RKO (cell line): ENCODE measurements around the gene LRRC2.

Source experiments
- DNase-seq: peaks from one replicate; pipeline ENCODE4 v3.0.0-alpha.2; 2016; ENCODE audit warnings: low spot score

Gene LRRC2

GRCh38 chr3:46479021-46479420 lies 87.1 kb downstream of the LRRC2 start:
- DNase-seq: no peak

DNA sequence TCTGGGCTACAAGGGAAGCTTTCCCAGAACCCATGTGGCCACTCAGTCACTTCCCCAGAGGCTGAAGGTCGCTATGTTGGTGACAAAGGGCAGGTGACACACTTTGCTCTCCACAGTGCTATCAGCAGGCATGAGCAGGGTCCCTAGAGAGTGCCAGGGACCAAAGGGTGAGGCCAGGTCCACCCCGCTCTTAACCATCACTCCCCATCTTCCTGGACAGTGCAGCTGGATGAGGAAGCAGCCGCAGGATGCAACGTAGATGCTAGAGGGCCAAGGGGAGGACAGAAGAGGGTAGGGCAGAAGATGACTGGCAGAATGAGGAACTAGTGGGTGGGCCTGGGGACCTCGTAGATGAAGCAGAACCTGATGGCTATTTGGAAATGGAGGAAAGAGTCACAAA lies 87.8 kb downstream of the LRRC2 start:
- DNase-seq: no peak

DNA sequence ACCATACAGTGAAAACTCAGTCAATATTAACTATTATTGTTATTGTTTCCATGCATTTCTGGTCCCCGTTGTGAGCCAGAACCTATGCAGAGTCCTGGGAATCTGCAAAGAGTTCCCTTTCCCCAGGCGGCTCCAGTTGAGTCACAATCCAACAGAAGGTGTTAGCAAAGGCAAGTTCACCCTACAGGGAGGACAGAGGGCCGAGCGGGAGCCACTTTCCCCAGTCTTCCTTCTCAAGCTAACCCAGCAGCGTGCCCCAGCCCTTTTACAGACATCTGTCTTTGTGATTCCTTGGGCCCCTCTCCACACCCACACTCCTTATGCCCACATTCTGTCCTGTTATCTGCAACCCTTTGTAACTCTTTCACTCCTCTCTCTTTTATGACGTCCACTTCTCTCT lies 88.3 kb downstream of the LRRC2 start:
- DNase-seq: no peak

- no peak for DNase-seq
Measured at GRCh38 chr3:46477145-46477544, 89.0 kb downstream of the LRRC2 start.

DNA sequence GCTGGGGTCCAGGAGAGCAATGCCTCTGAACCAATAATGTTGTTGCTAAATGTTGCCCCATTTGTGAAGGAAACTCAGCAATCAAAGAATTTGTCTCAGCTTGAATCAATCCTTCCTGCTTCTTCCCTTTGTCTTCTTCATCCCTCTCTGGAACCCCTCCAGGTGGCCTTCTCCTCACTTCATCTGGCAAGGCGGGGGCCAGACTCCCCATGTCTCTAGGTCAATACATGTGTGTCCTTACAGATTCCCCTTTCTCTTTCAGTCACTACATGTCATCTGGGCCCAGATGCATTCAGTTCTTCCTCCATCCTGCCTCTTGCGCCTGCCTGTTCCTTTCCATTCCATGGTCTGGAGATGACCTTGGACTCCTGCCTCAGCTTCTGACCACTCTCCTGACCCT lies 93.4 kb downstream of the LRRC2 start:
- no peak for DNase-seq

- DNase-seq: no peak
Measured at GRCh38 chr3:46471371-46471914, 94.7 kb downstream of the LRRC2 start.

GRCh38 chr3:46470831-46471230 lies 95.3 kb downstream of the LRRC2 start:
- DNase-seq: no peak

DNA sequence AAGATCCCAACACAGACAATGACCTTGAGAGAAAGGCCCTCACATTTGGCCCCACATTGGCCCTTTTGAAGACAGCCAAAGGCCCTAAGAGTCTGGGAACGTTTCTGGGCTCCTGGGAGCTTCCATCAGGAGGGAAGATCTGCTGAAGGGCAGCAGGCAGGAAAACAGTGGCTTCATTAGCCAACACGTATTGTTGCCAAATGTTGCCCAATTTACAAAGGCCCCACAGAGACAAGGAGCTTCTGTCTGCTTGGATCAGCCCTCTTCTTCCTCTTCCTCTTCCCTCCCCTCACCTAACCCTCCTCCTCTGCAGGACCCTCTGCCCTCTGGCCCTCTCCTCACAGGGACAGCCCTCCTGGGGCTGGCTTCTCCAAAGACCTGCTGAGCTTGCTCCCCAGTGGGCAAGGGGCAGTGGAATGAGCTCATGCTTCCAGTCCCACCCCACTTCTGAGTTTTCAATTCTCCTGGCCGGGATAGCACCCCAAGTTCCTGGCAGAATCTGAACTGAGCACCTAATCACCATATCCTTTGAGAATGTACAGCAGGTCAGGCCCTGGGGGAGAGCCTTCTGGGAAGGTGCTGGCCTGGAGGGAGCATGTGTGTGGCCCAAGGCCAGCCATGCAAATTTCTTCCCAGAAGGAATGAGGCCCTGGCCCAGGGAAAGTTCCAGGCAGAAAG lies 96.3 kb downstream of the LRRC2 start:
- no peak for DNase-seq

DNA sequence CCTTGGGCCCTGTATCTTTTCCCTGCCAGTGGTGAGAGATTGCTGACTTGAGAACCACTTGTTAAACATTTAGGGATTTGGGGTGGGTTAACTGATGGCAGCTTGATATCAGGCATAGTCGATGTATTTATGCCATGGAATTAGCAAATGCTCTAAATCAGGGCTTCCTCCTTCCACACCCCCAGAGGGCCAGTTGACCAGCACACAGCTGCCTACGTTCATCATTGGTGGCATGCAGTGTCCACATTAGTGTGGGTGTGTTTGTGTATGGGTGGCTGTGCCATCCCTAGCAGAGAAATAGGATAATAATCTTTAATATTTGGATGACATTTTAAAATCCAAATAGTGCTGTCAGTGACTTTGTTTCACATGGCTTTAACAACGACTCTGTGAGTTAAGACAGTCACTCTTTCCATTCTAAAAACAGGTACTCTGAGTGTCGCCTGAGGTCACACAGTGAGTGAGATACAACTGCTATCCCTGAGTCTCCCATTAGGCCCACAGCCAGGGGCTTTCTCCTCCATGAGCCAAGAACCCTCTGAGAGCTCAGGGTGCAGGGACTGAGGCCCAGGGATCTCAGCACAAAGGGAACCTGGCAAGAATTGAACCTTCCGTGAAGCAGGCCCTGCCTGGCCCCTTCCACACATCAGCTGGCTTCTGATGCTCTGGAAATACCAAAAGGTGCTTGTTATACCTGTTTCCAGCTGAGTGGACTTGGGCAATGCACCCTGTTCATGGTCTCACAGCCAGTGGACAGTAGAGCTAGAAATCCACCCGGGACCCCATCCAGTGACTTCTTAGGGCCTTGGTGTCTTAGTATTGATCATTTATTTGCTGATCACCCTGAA lies 97.1 kb downstream of the LRRC2 start:
- no peak for DNase-seq

GRCh38 chr3:46467562-46467961 lies 98.5 kb downstream of the LRRC2 start:
- no peak for DNase-seq

- DNase-seq: no peak
Measured at GRCh38 chr3:46466871-46467403, 99.2 kb downstream of the LRRC2 start.

DNA sequence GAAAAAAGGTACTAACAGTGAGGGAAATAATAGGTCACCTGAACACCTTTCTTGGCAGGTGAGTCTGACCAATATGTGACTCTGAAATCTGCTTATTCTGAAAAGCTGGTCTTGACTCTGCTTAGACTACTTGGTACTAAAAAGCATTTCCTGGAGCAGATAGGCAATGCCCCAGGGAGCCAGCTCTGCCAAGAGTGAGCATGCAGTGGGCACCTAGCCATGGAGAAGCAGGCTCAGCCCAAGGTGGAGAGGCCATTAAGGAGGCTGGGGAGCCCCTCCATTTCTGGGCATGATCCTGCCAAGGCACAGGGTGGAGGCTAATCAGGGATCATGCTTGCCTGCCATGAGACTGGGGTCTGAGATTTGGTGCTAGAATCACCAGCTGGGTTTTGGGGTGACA lies 99.8 kb downstream of the LRRC2 start:
- DNase-seq: no peak
